Measurements from ENCODE around the gene SRGAP1.
A peak's percentile ranks its signal among the peaks of the same experiment; 100 is the strongest.

Gene SRGAP1

GRCh38 chr12:64085996-64086395, 241.5 kb downstream of the SRGAP1 start:
- H3K79me2 ChIP-seq (ENCODE audit: control insufficient read depth, insufficient read depth, low read length, poor library complexity), result no peaks in the 10 kb centered on the region

DNA sequence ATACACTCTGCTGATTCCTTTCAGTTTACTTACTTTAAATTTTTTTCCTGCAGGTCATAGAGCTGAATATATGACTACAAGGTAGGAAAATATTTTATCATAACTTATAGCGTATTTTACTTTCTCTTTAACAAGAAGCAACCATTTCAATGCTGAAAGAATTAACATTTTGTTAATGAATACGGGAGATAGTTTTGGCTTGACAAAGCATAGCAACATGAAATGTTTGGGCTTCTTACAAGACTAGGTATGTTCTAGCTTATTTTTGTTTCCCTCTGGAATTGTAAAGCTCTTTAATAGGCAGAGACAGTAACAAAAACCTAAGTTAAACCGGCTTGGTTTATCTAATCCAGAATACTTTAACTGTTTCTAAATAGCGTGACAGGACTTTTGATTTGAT, 242.4 kb downstream of the SRGAP1 start:
- no peaks in the 10 kb centered on the region for H3K36me3 ChIP-seq (ENCODE audit: control insufficient read depth in 1 of 2, insufficient read depth in 2 of 2, low read length in 2 of 2)
- H4K91ac ChIP-seq (ENCODE audit: low read depth, low read length), result no peak overlapping the region
- no peak overlapping the region for H2AK5ac ChIP-seq (ENCODE audit: low read length)
- H3K79me2 ChIP-seq (ENCODE audit: control insufficient read depth, insufficient read depth, low read length, poor library complexity), result no peaks in the 10 kb centered on the region
- no peak overlapping the region for H2BK5ac ChIP-seq (ENCODE audit: low read depth, low read length, poor library complexity)
- no peak overlapping the region for H3K4ac ChIP-seq (ENCODE audit: low read depth, low read length)
- H4K8ac ChIP-seq (ENCODE audit: low read depth, low read length), result no peak overlapping the region
- no peak overlapping the region for H3K4me3 ChIP-seq (ENCODE audit: low read depth, low read length)
- no peaks in the 10 kb centered on the region for H3K9me3 ChIP-seq (ENCODE audit: insufficient read depth, low read depth, low read length)
- H3K79me1 ChIP-seq (ENCODE audit: low read length), result no peaks in the 10 kb centered on the region
- WGBS (ENCODE audit: extremely low coverage, insufficient coverage, insufficient read length), result no CpG with 5 or more reads among the region's 4 CpGs
- no peak overlapping the region for H3K4me2 ChIP-seq (ENCODE audit: low read length)
- no peak overlapping the region for H3K23ac ChIP-seq (ENCODE audit: low read length)
- H3K9ac ChIP-seq (ENCODE audit: low read length), result no peak overlapping the region
- H2BK120ac ChIP-seq (ENCODE audit: insufficient read depth, low read length, poor library complexity), result no peak overlapping the region
- no peak overlapping the region for H3K18ac ChIP-seq (ENCODE audit: low read length)
- no peaks in the 10 kb centered on the region for H3K27me3 ChIP-seq (ENCODE audit: insufficient read depth, low read length)
- H3K14ac ChIP-seq (ENCODE audit: low read length), result no peak overlapping the region
- H4K12ac ChIP-seq (ENCODE audit: low read depth, low read length), result no peak overlapping the region
- peaks cover 0 to 5% of the 10 kb centered on the region in 2 experiments for H3K4me1 ChIP-seq (ENCODE audit: control insufficient read depth in 1 of 2, insufficient read depth in 2 of 2, low read length in 2 of 2)
- no peak overlapping the region for H2BK12ac ChIP-seq (ENCODE audit: low read length)
- H3K27ac ChIP-seq (ENCODE audit: low read depth, low read length), result no peak overlapping the region
- no peak for DNase-seq
- no peak overlapping the region for H2AFZ ChIP-seq (ENCODE audit: insufficient read depth, low read length, poor library complexity)

More at GRCh38 chr12:64085996-64086395, 241.5 kb downstream of the SRGAP1 start:
- no peak overlapping the region for H3K23ac ChIP-seq (ENCODE audit: low read length)
- H3K79me1 ChIP-seq (ENCODE audit: low read length), result no peaks in the 10 kb centered on the region
- H4K8ac ChIP-seq (ENCODE audit: low read depth, low read length), result no peak overlapping the region
- no peaks in the 10 kb centered on the region for H3K9me3 ChIP-seq (ENCODE audit: insufficient read depth, low read depth, low read length)
- H3K4me3 ChIP-seq (ENCODE audit: low read depth, low read length), result no peak overlapping the region
- H3K27me3 ChIP-seq (ENCODE audit: insufficient read depth, low read length), result no peaks in the 10 kb centered on the region
- no peak overlapping the region for H4K91ac ChIP-seq (ENCODE audit: low read depth, low read length)
- no peaks in the 10 kb centered on the region for H3K36me3 ChIP-seq (ENCODE audit: control insufficient read depth in 1 of 2, insufficient read depth in 2 of 2, low read length in 2 of 2)
- WGBS (ENCODE audit: extremely low coverage, insufficient coverage, insufficient read length), result no CpG with 5 or more reads among the region's 4 CpGs
- H2BK12ac ChIP-seq (ENCODE audit: low read length), result no peak overlapping the region
- H4K12ac ChIP-seq (ENCODE audit: low read depth, low read length), result no peak overlapping the region
- H2AFZ ChIP-seq (ENCODE audit: insufficient read depth, low read length, poor library complexity), result no peak overlapping the region
- H2BK5ac ChIP-seq (ENCODE audit: low read depth, low read length, poor library complexity), result no peak overlapping the region
- no peak for DNase-seq
- H3K18ac ChIP-seq (ENCODE audit: low read length), result no peak overlapping the region
- no peak overlapping the region for H2AK5ac ChIP-seq (ENCODE audit: low read length)
- H2BK120ac ChIP-seq (ENCODE audit: insufficient read depth, low read length, poor library complexity), result no peak overlapping the region
- peaks cover 0 to 5% of the 10 kb centered on the region in 2 experiments for H3K4me1 ChIP-seq (ENCODE audit: control insufficient read depth in 1 of 2, insufficient read depth in 2 of 2, low read length in 2 of 2)
- H3K4me2 ChIP-seq (ENCODE audit: low read length), result no peak overlapping the region
- no peak overlapping the region for H3K27ac ChIP-seq (ENCODE audit: low read depth, low read length)
- H3K4ac ChIP-seq (ENCODE audit: low read depth, low read length), result no peak overlapping the region
- H3K9ac ChIP-seq (ENCODE audit: low read length), result no peak overlapping the region
- H3K14ac ChIP-seq (ENCODE audit: low read length), result no peak overlapping the region

DNA sequence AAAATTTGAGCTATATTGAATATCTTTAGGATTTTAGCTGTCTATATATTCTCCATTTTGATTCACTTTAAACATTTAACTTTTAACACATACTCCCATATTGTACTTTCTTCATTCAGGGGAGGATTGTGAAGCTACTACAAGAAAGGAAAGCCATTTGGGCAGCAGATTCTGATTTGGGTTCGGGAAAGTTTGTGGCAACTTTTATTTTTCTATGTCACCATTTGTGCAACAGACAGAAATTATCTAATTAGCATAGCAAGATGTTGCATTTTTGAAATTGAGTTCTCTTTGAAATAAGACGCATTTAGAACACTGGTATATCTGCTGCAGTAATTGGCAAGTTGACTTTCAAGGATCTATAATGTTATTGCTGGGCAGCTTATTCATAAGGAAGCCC, 243.3 kb downstream of the SRGAP1 start:
- no CpG with 5 or more reads among the region's 2 CpGs for WGBS (ENCODE audit: extremely low coverage, insufficient coverage, insufficient read length)

DNA sequence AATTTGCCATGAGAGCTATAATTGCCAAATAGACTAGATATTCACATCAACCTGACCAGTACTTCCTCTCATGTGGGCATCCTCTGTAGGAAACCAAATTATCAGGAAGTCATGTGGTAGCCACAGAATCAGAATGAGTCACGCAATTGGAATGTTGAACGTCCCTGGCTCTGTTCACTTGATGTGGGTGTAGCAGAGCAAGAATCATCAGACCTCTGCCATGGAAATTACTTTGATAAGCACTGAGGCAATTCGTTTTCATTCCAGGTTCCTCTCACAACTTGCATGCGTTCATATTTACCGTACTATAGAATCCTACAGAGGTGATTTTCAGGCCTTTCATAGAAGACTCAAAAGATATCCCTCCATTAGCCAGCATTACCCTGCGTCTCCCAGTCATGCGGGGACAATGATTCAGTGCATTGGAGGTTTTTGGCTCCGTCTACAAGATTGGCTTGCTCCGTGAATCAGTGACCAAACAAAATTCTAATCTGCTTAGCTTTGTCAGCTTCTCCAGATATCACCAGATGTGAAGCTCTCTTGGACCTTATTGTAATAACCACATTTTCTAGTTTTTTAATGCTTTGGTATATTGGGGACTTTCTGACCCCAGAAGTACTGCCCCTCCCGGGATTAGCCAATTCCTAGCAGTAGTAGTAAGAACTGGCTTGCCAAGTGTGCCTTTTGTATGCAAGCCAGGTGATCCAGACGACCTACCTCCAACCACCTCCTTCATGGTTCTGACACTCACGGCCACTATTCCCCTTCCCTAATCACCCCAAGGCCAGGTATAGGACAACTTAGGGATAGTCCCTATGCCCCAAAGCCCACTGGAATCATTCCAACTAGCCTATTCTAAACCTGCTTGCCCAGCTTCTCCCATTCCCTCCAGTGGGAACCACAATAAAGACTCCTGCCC, 244.2 kb downstream of the SRGAP1 start:
- H2BK5ac ChIP-seq (ENCODE audit: low read depth, low read length, poor library complexity), result no peak overlapping the region
- no peaks in the 10 kb centered on the region for H3K36me3 ChIP-seq (ENCODE audit: control insufficient read depth in 1 of 2, insufficient read depth in 2 of 2, low read length in 2 of 2)
- H4K12ac ChIP-seq (ENCODE audit: low read depth, low read length), result no peak overlapping the region
- H3K4me1 ChIP-seq (ENCODE audit: control insufficient read depth in 1 of 2, insufficient read depth in 2 of 2, low read length in 2 of 2), result peaks cover 0 to 5% of the 10 kb centered on the region in 2 experiments
- DNase-seq, result peak; percentile 75 to 88
- H3K4me3 ChIP-seq (ENCODE audit: low read depth, low read length), result no peak overlapping the region
- no peak overlapping the region for H3K23ac ChIP-seq (ENCODE audit: low read length)
- H2AFZ ChIP-seq (ENCODE audit: insufficient read depth, low read length, poor library complexity), result no peak overlapping the region
- no peaks in the 10 kb centered on the region for H3K9me3 ChIP-seq (ENCODE audit: insufficient read depth, low read depth, low read length)
- no peak overlapping the region for H4K91ac ChIP-seq (ENCODE audit: low read depth, low read length)
- H3K79me1 ChIP-seq (ENCODE audit: low read length), result no peaks in the 10 kb centered on the region
- no peak overlapping the region for H3K27ac ChIP-seq (ENCODE audit: low read depth, low read length)
- no peaks in the 10 kb centered on the region for H3K79me2 ChIP-seq (ENCODE audit: control insufficient read depth, insufficient read depth, low read length, poor library complexity)
- no peak overlapping the region for H2BK120ac ChIP-seq (ENCODE audit: insufficient read depth, low read length, poor library complexity)
- no peak overlapping the region for H3K14ac ChIP-seq (ENCODE audit: low read length)
- no peaks in the 10 kb centered on the region for H3K27me3 ChIP-seq (ENCODE audit: insufficient read depth, low read length)
- H2BK12ac ChIP-seq (ENCODE audit: low read length), result no peak overlapping the region
- no peak overlapping the region for H3K18ac ChIP-seq (ENCODE audit: low read length)
- no CpG with 5 or more reads among the region's 12 CpGs for WGBS (ENCODE audit: extremely low coverage, insufficient coverage, insufficient read length)
- H3K9ac ChIP-seq (ENCODE audit: low read length), result no peak overlapping the region
- H4K8ac ChIP-seq (ENCODE audit: low read depth, low read length), result no peak overlapping the region
- H3K4me2 ChIP-seq (ENCODE audit: low read length), result no peak overlapping the region
- no peak overlapping the region for H3K4ac ChIP-seq (ENCODE audit: low read depth, low read length)
- no peak overlapping the region for H2AK5ac ChIP-seq (ENCODE audit: low read length)

More for the DNA sequence above, 243.3 kb downstream of the SRGAP1 start:
- peaks cover 0 to 5% of the 10 kb centered on the region in 2 experiments for H3K4me1 ChIP-seq (ENCODE audit: control insufficient read depth in 1 of 2, insufficient read depth in 2 of 2, low read length in 2 of 2)
- no peaks in the 10 kb centered on the region for H3K36me3 ChIP-seq (ENCODE audit: control insufficient read depth in 1 of 2, insufficient read depth in 2 of 2, low read length in 2 of 2)
- H4K12ac ChIP-seq (ENCODE audit: low read depth, low read length), result no peak overlapping the region
- no peak overlapping the region for H3K4me2 ChIP-seq (ENCODE audit: low read length)
- no peak overlapping the region for H3K4ac ChIP-seq (ENCODE audit: low read depth, low read length)
- no peak overlapping the region for H2BK12ac ChIP-seq (ENCODE audit: low read length)
- no peak overlapping the region for H2AK5ac ChIP-seq (ENCODE audit: low read length)
- no peak overlapping the region for H3K14ac ChIP-seq (ENCODE audit: low read length)
- no peaks in the 10 kb centered on the region for H3K79me2 ChIP-seq (ENCODE audit: control insufficient read depth, insufficient read depth, low read length, poor library complexity)
- no peak overlapping the region for H3K18ac ChIP-seq (ENCODE audit: low read length)
- H4K8ac ChIP-seq (ENCODE audit: low read depth, low read length), result no peak overlapping the region
- H2BK120ac ChIP-seq (ENCODE audit: insufficient read depth, low read length, poor library complexity), result no peak overlapping the region
- H4K91ac ChIP-seq (ENCODE audit: low read depth, low read length), result no peak overlapping the region
- no peak for DNase-seq
- H3K9me3 ChIP-seq (ENCODE audit: insufficient read depth, low read depth, low read length), result no peaks in the 10 kb centered on the region
- H3K23ac ChIP-seq (ENCODE audit: low read length), result no peak overlapping the region
- H2BK5ac ChIP-seq (ENCODE audit: low read depth, low read length, poor library complexity), result no peak overlapping the region
- H3K27me3 ChIP-seq (ENCODE audit: insufficient read depth, low read length), result no peaks in the 10 kb centered on the region
- no peak overlapping the region for H3K4me3 ChIP-seq (ENCODE audit: low read depth, low read length)
- no peak overlapping the region for H3K27ac ChIP-seq (ENCODE audit: low read depth, low read length)
- H3K79me1 ChIP-seq (ENCODE audit: low read length), result no peaks in the 10 kb centered on the region
- H2AFZ ChIP-seq (ENCODE audit: insufficient read depth, low read length, poor library complexity), result no peak overlapping the region
- no peak overlapping the region for H3K9ac ChIP-seq (ENCODE audit: low read length)
